ENCODE data around the gene MICAL2.

MICAL2 gene

DNA sequence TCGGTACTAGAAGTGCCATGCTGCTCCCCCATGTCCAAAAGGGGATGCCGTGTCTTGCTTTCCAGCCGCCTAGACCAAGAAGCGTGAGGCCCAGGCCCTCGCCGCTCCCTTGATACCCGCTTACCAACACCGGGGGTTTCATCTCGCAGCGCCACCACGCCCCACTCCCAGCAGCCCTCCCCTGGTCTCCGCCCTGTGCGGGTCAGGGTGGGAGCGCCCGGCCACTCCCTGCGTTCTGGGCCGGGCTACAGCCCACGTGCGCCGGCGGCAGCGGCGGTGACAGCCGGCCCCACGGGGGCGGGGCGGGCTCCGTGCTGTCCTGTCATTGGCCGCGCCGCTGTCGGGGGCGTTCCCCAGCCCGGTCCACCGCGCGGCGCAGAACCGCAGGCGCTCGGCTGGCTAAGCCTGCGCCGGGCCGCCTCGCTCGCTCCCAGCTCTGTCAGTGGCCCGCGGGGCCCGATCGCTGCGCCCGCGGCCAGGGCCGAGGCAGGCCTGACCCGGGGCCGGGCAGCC, at the start of gene MICAL2:
Gene MICAL2, plus strand, starts transcription at position 390 of the 513 bp plus-strand sequence. CDS start 51,566 bp downstream, outside the sequence.
- peak; percentile 92 for DNase-seq

DNA sequence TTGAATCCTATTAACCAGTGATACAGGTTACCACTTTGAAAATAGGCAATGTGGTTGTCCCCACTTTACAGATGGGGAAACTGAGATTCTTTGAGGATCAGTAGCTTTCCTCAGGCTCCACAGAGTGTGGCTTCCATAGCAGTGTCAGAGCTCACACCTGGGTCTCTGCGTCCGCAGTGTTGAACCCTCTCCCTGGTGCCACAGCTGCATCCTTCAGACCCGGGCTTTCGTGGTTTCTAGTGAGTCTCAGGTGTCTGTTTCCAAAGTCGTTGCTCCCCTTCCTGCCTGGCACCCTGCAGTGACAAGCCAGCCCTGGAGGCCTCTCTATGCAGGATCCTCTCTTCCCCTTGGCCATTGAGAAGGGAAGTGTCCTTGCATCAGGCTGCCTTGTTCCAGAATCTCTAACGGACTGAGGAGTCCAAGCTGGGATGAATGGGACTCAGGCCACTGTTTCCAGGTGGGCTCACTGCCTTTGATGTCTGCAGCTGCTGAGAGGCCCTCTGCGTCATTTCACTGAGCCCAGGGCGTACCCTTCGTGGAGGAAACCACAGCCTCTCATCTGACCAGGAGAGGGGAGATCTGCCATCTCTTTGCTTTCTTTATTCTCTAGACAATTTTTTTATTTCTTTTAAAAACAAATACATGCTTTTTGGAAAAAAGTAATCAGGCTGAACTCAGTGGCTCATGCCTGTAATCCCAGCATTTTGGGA, 48.4 kb upstream of the MICAL2 start:
- DNase-seq = no peak

DNA sequence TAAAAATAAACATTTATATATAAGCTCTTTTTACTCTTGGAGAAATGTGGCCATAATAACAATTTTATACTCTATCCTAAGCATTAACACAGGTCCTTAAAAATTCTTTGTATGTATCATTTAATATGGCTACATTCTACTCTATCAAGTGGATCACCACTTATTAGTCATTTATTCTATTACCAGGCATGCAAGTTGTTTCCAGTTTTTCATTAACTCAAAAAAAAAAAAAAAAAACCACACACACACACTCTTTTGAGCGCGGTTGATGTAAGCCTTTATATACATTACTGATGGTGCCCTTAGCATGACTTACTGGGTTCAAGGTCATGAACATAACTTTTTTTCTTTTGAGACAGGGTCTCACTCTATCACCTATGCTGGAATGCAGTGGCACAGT, 47.1 kb upstream of the MICAL2 start:
- DNase-seq = no peak

GRCh38 chr11:12064136-12064953, 46.0 kb upstream of the MICAL2 start:
- no peak for DNase-seq

DNA sequence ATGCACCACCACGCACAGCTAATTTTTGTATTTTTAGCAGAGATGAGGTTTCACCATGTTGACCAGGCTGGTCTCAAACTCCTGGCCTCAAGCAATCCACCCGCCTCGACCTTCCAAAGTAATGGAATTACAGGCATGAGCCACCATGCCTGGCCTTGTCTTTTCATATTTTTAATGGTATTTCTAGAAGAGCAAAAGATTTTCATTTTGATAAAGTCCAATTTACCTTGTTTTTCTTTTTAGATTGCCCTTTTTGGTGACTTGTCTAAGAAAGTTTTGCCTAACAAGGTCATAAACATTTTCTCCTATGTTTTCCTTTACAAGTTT, 45.5 kb upstream of the MICAL2 start:
- no peak for DNase-seq

- no peak for DNase-seq
These were observed 44.2 kb upstream of the MICAL2 start for GRCh38 chr11:12066056-12066798.

DNA sequence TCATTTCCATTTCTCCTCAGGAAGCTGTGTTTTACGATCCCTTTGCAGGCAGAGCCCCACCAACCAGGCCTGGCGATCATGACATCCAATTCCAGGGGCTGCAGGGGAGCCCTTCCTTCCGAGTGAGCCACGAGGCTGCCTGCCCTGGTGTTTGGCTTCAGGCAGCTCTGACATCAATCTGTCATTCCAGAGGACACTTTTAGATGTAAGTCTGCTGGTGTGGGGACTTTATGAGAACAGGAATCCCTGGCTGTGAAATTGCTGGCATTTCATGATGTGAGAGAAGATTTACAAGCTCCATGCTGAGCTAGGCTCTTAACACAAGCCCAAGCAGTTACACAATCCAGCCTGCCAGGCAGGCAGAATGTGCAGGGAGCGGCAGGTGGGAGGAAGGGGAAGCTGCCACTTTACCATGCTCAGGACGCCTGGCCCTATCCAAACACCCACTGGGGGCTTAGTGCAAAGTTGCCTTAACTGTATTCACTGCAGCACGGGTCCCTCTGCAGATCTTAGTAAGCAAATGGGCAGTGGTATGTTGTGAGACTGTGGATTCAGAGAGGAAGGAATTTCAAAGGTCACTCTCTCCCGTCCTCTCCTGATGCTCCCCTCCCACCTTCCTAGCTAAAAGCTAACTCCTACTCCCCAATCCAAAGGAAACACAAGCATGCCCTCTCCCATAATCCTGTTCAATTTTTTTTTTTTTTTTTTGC, 43.4 kb upstream of the MICAL2 start:
- no peak for DNase-seq

DNA sequence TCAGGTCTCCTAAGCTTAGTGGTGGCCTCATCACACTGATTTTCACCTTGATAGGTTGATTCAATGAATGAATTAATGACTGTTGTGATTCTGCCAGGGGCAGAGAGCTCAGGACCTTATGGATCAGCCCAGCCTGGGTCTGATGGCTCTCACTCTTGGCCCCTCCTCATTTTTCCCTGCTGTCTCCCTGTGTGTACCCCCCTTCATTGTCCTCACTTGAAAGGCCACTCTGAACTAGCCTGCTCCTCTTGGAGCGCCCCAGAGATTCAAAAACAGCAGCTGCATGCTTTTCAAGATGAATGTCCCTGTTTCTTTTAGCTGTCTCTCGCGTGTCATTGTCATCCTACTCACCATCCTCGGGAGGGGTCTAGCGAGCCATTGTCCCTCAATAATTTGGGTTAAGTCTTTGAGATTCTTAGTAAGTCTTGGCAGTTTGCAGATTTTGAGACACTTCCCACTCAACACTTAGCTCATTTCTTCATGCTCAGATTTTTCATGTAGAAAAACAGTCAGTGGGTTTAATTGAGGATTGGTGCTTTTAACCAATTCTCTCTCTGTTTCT, 42.5 kb upstream of the MICAL2 start:
- DNase-seq = no peak

DNA sequence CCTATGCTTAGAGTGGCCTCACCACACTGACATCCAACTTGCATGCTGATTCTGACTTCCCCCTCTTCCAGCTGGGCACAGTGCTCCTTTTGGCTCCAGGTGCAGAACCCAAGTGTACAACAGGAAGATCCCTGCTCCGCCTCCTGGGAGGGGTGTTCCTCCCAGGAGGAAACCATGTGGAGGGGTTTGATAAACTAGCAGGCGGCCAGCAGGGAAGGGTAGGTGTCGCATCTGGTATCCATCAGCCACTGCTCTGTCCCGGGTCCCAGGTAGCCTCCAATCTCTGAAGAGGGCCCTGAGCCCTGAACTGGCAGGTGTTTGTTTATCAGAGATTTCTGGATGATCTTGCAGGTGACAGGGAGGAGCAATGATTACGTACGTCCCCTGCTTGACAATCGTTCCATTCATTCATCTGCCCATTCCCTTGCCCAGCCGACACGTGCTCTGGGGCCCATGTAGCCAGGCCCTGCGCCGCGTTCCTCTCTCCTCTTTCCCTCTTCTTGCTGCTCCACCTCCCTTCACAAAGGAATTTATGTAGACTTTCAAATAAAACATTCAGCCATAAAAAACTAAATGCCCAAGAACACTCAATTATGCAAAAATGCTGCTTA, 41.2 kb upstream of the MICAL2 start:
- DNase-seq = no peak

GRCh38 chr11:12070446-12071267, 39.7 kb upstream of the MICAL2 start:
- DNase-seq = no peak

GRCh38 chr11:12071574-12071973, 38.8 kb upstream of the MICAL2 start:
- DNase-seq = no peak

GRCh38 chr11:12073436-12073835, 37.0 kb upstream of the MICAL2 start:
- DNase-seq = no peak

DNA sequence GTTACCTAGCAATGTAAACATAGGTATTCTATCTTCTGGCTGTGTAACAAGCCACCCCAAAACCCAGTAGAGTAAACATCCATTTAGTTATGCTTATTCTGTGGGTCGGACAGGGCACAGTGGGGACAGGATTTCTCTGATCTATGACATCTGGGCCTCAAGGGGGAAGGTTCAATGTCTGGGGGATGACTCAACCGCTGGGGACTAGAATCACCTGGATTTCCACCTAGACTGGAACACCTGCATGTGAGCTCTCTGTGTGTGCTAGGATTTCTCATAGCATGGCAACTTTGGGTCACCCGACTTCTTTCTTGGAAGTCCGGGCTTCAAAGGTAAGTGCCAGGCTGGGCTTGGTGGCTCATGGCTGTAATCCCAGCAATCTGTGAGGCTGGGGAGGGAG, 36.5 kb upstream of the MICAL2 start:
- DNase-seq = no peak

- DNase-seq = no peak
These were observed 35.7 kb upstream of the MICAL2 start for GRCh38 chr11:12074529-12075195.

- no peak for DNase-seq
These were observed 35.1 kb upstream of the MICAL2 start for GRCh38 chr11:12075291-12075690.

DNA sequence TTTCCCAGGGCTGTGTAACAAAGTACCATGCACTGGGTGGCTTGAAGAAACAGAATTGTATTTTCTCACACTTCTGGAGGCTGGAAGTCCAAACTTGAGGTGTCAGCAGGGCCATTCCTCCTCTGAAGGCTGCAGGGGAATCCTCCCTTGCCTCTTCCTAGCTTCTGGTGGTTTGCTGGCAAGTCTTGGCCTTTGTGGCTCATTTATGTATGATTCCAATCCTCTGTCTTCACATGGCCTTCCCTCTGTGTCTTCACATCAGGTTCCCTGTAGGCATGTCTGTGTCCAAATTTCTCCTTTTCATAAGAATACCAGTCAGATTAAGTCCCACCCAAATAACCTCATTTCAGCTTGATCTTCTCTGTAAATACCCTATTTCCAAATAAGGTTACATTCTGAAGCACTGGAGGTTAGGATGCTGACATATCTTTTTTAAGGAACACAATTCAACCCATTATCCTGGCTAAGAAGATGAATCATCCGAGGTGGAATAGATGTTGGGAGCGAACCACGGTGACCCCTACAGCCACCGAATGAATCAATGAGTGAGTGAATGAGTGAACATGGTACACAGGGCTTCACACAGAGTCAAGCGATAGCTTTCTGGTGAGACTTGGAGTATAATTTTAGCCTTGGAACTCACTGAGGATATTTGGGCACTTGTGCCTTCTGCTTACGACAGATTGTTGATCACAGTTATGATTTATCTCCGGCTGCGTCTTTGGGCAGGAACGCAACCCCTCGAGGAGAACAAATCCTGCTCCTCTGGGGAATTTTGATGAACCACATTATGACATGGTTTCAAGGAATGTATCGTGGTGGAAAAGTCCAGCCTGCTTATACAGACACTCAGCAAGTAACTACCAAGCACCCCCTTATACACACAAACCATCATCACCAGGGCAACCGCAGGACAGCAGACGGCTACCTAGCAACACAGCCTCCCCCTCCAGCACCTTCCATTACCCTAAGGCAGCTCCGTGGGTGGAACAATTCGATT, 34.3 kb upstream of the MICAL2 start:
- DNase-seq = no peak

GRCh38 chr11:12076840-12077534, 33.4 kb upstream of the MICAL2 start:
- no peak for DNase-seq

DNA sequence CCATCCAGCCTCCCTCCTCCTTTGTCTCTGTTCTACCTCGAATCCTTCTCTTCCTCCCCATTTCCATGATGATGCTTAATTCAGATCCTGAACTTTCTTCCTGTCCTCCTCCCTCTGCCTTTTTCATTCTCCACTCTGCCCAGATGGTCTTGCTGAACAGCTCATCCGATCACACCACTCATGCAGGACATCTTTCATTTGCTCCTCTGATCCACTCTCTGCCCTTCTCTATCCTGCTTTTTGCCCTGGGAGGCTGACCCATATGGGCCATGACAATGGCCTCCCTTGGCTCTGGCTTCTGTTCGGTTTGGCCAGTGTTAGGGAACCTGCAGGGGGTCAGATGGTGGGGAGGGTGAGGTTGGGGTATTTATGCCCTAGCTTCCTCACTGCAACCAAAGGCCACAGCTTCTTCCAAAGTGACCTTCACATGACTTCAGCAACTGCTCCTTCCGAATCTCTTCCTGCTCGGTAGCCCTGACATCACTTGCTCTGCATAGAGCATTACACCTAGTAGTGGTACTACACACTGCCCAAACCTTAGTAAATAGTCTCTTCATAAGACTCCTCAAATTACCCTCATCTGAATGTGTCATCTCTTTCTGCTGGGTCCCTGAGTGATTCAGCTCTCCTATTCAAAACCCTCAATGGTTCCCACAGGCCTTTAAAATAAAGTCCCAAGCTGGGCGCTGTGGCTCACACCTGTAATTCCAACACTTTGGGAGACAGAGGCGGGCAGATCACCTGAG, 32.7 kb upstream of the MICAL2 start:
- no peak for DNase-seq
